CD4-positive, alpha-beta T cell treated with Interleukin-4 for 1 hour (primary cell): ENCODE data around the gene HS3ST2.
"Not testable (repeated sequence)": the region's sequence is repeated elsewhere in the genome, so short reads cannot be mapped to it uniquely, and the experiment has no call there.

Source experiments
- DNase-seq, 2 donors: peaks; one replicate each; pipeline ENCODE4 v3.0.0-alpha.2; 2020 to 2022

Gene HS3ST2

DNA sequence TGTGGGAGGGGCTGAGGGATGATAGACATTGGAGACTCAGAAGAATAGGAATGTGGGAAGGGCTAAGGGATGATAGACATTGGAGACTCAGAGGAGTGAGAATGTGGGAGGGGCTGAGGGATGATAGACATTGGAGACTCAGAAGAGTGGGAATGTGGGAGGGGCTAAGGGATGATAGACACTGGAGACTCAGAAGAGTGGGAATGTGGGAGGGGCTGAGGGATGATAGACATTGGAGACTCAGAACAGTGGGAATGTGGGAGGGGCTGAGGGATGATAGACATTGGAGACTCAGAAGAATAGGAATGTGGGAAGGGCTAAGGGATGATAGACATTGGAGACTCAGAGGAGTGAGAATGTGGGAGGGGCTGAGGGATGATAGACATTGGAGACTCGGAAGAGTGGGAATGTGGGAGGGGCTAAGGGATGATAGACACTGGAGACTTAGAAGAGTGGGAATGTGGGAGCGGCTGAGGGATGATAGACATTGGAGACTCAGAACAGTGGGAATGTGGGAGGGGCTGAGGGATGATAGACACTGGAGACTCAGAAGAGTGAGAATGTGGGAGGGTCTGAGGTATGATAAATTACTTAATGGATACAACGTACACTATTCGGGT lies 125.9 kb downstream of the HS3ST2 start:
- DNase-seq, result not testable (repeated sequence)

DNA sequence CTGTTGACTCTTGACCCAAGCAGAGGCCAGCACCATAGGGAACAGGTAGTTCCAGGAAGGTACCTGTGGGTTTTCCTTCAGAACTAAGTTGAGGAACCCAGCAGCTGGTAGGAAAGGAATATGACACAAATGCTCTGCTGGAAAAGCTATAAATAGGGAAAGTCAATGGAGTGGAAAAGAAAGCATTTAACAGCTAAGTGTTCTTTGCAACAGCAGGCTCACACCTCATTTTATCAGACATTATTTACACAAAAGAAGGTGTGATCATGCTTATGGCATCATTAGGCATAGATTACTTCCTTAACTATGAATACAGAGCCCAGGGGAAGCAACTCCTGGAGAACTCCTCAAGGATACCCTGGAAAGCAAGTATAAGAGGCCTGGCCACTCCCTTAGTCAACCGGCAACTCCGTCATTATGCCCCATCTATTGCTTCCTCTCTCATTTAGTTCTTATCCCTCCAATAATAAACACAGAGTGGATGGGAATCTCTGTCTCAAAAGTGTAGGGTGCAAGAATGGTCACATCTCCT lies 128.1 kb downstream of the HS3ST2 start:
- no peak for DNase-seq

DNA sequence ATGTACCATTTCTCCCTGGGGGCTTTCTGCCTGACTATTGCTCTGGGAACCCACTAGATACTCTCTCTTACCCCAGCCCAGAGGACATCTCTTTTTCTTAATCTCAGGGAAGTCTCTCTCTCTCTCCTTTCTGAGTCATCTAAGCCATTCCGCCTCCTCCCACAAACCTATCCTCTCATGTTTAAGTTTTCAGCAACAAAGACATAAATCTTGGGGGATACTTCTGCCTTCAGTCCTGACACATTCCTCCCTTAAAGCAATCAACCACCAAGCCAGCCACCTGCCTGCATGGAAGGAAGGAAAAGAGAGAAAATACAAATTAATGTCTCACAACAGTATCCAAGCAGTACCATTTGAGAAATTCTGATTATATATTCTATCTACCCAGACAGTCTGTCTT lies 128.8 kb downstream of the HS3ST2 start:
- no peak for DNase-seq

DNA sequence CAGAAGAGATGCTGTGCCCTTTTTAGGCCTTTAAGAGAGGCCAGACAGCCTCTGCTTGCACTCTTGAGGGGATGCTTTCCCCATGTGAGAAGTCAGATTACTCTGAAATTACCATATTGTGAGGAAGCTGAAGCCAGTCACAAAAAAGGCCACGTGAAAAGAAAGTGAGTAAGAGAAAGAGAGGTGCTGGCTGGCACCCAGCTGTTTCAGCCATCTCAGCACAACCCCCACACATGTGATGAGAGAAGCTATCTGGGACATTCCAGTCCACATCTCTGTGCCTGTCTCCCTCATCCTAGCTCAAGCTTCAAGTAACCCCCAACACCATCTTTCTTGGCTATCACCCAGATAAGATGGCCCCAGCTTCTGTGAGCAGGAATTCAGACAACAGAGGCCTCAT lies 131.4 kb downstream of the HS3ST2 start:
- no peak for DNase-seq

DNA sequence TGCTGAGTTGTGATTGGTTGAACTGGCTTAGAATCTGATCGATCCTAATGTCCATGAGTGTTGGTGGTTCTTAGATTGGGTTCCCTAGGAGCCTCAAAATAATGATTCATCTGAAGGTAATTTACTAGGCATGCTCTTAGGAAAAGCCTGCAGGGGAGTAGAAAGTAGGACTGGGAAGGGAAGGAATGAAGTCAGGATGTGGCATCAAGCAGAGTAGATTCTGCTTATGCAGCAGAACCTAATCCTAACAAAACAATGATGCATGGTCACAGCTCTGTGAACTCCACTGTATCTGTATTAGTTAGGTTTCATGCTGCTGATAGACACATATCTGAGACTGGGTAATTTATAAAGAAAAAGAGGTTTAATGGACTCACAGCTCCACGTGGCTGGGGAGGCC lies 132.5 kb downstream of the HS3ST2 start:
- no peak for DNase-seq

DNA sequence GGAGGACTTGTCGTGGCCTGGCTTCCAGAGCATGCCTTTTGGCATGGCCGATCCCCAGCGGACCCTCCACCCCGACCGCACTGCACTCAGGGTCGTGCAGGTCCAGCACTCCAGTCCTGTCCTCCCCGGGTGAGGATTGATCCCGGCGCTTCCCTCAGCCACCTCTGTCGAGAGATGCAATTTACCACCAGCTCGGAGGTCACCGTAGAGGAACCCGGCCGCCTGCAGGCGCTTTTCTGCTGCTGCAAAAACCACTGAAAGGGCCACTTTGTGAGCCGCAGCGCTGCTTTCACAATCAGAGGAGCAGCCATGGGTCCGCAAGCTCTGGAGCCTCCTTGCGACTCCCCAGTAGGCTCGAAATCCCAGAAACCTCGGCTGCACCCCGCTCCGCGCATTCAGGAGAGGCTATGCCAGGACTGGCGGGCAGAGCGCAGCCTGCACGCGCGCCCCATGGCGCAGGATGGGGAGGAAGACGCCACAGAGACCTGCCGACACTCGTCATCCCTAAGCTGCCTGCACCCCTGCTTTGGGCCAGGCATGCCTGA lies 134.2 kb downstream of the HS3ST2 start:
- no peak for DNase-seq

DNA sequence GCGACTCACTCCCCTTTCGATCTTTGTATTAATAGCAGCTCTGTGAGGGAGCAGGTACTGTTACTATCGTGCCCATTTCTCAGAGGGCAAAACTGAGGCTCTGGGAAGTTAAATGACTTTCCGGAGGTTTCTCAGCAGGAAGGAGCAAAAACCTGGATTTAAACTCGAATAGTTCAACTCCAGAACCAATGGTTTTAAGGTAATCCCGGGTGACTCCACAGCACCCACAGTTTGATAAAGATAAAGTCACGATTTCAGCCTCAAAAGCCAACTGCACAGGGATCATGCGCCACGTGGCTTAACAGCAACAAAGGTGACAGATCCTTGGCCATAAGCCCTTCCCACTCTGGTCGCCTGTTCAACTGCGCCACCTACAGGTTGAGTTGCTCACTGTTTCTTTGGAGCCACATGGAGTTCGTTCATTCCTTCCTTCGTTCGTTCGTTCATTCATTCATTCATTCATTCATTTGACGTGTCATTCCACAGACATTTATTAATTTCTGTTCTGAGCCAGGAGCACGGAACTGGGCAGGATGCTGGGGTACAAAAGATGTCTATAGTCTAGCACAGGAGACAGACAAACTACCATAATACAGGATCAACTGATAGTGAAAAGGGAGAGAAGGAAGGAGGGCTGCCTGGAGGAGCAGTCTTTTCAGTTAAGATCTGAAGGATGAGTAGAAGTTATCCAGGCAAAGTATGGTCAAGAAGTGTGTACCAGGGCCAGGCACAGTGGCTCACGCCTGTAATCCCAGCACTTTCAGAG lies 134.8 kb downstream of the HS3ST2 start:
- DNase-seq, result peak; percentile 27 to 46

DNA sequence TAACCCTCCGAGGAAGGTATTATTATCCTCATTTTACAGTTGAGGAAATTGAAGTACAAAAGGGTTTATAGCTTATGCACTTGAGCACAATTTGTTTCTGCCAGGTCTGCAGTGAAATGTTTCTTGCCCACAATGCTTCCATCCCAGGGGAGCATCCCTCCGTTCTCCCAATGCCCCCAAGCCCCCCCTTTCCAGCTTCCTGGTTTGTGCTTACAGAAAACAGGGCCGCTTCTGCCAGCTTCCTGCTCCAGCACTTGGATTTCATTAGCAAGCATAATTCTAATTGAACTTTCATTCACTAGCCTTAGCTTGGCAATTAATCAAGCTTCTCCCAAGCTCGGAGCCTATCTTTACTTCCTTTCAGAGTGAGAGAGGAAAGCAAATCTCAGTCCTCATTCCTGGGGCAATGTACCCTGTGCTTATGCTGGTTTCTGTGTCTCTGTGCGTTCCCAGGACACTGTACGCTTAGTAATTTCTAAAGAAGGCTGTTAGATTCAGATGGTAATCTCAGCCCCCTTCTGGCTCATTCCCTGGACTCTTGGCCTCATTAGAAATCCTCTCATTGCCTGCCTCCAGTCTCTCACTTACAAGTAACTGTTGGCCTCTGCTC lies 141.6 kb downstream of the HS3ST2 start:
- no peak for DNase-seq

DNA sequence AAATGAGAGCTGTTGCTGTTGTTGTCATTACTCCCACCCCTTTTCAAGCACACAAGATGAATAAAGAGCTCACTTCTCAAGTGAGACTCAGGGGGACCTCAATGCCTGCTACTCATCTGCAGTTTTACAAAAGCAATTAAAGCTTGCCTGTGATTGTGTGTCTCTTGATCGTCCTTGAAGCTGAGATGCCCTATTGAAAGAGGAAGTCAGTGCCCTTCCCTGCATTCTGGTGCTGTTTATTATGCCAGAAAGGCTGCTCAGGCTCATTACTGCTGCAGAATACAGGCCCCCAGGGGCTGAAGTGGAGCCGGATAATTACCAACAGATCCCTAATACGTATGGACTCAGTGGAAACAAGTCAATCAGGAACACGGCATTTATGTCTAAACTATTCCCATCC lies 147.2 kb downstream of the HS3ST2 start:
- DNase-seq, result no peak

DNA sequence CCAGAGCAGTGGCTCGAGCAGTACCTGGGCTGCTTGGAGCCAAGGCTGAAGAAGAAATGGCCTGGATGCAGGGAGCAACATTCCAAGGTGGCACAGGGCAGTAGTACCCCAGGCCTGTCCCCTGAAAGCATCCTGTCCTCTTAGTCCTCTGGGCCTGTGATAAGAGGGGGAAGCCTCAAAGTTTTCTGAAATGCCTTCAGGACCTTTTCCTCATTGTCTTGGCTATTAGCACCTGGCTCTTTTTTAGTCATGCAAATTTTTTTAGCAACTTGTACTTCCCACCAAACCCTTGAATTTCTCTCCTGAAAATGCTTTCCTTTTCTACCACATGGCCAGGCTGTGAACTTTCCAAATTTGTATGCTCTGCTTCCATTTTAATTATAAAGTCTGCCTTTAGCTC lies 148.9 kb downstream of the HS3ST2 start:
- DNase-seq, result no peak
